ENCODE results near the gene KCTD14.

DNA sequence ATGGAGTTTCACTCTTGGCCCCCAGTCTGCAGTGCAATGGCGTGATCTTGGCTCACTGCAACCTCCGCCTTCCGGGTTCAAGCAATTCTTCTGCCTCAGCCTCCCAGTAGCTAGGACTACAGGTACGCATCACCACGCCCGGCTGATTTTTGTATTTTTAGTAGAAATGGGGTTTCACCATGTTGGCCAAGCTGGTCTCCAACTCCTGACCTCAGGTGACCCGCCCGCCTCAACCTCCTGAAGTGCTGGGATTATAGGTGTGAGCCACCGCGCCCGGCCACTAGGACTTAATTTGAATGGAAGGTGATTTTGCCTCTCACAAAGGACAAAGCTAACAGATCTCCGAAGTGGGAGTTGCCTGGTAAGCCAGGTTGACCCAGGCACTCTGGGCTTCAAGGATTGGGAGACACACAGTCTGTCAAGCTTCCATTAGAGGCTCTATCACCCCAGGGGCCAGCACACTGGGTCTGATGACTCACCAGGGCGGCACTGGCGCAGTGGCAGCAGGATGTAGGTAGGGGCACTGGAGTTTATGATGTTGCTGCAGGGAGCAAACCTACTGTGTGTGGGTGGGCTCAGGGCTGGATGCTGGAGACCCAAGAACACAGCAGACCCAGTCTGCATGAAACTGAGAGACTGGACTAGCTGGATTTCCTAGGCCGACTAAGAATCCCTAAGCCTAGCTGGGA lies 17.8 kb upstream of the KCTD14 start:
- TF ChIP-seq, protein P1, sequence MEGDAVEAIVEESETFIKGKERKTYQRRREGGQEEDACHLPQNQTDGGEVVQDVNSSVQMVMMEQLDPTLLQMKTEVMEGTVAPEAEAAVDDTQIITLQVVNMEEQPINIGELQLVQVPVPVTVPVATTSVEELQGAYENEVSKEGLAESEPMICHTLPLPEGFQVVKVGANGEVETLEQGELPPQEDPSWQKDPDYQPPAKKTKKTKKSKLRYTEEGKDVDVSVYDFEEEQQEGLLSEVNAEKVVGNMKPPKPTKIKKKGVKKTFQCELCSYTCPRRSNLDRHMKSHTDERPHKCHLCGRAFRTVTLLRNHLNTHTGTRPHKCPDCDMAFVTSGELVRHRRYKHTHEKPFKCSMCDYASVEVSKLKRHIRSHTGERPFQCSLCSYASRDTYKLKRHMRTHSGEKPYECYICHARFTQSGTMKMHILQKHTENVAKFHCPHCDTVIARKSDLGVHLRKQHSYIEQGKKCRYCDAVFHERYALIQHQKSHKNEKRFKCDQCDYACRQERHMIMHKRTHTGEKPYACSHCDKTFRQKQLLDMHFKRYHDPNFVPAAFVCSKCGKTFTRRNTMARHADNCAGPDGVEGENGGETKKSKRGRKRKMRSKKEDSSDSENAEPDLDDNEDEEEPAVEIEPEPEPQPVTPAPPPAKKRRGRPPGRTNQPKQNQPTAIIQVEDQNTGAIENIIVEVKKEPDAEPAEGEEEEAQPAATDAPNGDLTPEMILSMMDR (IDR thresholded peaks at IDR 0.05; ENCODE audit: low read depth, low read length, missing input control), result no peak
- TF ChIP-seq GABPA (IDR thresholded peaks at IDR 0.05 in 1 of 2, conservative IDR thresholded peaks at IDR 0.05 in 1 of 2) (no peak), RAD21 (IDR thresholded peaks at IDR 0.05) (no peak)

Data from liver (tissue), 3 donors.